ENCODE results near the gene TRPM3.

- no peak for TF ChIP-seq CTCF (conservative IDR thresholded peaks at IDR 0.05 in 1 of 2, IDR thresholded peaks at IDR 0.05 in 1 of 2; ENCODE audit: extremely low read depth in 1 of 2, insufficient read depth in 1 of 2, low read depth in 1 of 2, low read length in 2 of 2)
- TF ChIP-seq EZH2 (IDR thresholded peaks at IDR 0.05; ENCODE audit: borderline replicate concordance, low read length) = no peak
These were observed 315.5 kb downstream of the TRPM3 start for GRCh38 chr9:70805949-70806348.
